GM19372 (cell line): ENCODE measurements around the gene KRT9.
"Not testable (repeated sequence)": the region's sequence is repeated elsewhere in the genome, so short reads cannot be mapped to it uniquely, and the experiment has no call there.

Experiments used
- ATAC-seq: cut with Tn5 transposase; IDR thresholded peaks from one replicate; pipeline ENCODE4 v1.9.1; 2021; ENCODE audit warnings: mild to moderate bottlenecking, low read depth, moderate library complexity; ENCODE audit not compliant: unreplicated experiment

KRT9 gene, protein sequence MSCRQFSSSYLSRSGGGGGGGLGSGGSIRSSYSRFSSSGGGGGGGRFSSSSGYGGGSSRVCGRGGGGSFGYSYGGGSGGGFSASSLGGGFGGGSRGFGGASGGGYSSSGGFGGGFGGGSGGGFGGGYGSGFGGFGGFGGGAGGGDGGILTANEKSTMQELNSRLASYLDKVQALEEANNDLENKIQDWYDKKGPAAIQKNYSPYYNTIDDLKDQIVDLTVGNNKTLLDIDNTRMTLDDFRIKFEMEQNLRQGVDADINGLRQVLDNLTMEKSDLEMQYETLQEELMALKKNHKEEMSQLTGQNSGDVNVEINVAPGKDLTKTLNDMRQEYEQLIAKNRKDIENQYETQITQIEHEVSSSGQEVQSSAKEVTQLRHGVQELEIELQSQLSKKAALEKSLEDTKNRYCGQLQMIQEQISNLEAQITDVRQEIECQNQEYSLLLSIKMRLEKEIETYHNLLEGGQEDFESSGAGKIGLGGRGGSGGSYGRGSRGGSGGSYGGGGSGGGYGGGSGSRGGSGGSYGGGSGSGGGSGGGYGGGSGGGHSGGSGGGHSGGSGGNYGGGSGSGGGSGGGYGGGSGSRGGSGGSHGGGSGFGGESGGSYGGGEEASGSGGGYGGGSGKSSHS

DNA sequence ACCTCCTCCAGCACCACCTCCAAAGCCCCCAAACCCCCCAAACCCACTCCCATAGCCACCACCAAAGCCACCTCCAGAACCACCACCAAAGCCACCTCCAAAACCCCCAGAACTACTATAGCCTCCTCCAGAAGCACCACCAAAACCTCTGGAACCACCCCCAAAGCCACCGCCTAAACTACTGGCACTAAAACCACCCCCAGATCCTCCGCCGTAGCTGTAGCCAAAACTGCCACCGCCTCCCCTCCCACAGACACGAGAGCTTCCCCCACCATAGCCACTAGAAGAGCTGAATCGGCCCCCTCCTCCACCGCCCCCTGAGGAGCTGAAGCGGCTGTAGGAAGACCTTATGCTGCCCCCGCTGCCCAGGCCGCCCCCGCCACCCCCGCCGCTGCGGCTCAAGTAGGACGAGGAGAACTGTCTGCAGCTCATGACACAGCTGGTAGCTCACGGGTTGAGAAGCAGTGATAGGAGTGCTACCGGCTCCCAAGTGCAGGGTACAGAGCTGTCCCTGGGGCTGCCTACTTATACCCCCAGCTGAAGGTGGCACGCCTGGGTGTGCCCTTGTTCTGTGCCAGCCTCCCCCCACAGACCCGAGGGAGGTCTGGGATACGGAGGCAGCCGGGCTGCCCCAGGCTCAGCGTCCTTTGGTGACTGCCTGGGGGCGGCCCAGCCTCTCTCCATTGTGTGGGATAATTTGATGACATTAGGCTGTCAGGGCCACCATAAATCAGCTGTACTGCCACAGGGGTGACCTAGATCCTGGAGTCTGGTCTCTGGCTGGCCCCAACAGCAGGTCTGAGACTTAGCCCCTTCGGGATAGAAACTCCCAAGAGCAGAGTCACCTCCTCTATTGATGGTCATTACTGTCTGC lies at the start of gene KRT9:
Gene KRT9, minus strand, starts transcription at position 499 of the 874 bp plus-strand sequence. Its CDS starts 67 bp downstream, at position 432.
- ATAC-seq: no peak

DNA sequence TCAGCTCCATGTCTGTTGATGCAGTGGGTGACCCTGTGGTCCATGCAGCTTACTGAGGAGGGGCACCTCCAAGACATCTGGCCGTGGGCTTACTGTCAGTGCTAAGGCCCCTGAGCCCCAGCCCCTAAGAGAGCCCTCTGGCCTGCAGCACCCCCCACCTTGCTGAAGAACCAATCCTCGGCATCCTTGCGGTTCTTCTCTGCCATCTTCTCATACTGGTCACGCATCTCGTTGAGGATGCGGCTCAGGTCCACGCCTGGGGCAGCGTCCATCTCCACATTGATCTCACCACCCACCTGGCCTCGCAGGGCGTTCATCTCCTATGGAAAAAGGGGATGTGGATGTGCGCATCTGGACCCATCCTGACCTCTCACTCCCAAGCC lies 49.6 kb upstream of the KRT9 start:
- not testable (repeated sequence) for ATAC-seq

DNA sequence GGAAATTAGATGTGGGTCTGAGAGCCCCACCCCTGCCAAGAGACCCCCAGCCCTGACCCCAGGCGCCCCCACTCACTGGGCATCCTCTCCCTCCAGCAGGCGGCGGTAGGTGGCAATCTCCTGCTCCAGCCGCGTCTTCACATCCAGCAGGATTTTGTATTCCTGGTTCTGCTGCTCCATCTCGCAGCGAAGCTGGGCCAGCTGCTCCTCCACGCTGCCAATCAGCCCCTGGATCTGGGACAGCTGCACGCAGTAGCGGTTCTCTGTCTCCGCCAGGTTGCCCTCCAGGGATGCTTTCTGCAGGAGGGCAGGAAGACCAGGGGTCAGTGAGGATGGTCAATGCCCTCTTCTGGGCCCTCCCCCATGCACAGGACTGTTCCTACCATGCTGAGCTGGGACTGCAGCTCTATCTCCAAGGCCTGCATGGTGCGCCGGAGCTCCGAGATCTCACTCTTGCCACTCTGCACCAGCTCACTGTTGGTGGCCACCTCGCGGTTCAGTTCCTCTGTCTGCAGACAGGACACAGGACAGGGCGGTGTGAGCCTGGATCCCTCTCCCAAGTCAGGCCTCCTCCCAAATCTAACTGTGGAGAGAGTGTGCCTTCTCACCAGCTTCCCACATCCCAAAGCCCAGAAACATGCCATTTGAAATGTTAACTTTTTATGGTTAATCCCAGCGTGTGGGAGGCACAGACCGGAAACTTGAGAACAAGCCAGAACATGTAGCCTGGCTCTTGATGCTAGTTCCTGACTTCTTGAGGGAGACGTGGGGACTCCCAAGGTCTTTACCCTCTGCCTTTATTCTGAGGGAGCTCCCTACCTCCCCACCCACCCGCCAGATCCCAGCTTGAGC lies 49.0 kb upstream of the KRT9 start:
- ATAC-seq: no peak

DNA sequence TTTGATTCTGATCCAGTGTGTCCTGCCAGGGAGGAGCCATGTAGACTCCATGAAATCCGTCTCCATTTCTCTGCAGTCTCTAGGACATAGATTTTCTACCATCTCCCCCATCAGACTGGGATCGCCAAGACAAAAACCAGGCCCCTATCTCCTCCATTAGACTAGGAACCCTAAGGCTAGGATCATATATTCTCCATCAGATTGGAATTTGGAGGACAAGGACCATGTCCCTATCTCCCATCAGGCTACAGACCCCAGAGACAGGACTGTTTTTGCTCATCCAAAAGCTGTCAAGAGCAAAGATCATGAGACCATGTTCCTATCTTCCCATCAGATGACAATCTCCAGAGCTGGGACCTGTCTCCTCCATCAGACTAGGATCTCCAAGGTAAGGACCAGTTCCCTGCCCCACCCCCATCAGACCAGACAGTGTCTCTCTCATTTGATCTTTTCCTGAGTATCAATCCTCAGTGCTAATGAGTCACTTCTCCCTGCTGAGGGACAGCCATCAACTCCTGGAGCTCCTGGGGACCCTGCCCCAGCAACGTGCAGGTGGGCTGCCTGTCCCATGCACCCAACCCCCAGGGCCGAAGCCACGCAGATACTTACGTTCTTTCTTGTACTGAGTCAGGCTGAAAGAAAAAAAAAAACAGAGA lies 48.2 kb upstream of the KRT9 start:
- not testable (repeated sequence) for ATAC-seq

DNA sequence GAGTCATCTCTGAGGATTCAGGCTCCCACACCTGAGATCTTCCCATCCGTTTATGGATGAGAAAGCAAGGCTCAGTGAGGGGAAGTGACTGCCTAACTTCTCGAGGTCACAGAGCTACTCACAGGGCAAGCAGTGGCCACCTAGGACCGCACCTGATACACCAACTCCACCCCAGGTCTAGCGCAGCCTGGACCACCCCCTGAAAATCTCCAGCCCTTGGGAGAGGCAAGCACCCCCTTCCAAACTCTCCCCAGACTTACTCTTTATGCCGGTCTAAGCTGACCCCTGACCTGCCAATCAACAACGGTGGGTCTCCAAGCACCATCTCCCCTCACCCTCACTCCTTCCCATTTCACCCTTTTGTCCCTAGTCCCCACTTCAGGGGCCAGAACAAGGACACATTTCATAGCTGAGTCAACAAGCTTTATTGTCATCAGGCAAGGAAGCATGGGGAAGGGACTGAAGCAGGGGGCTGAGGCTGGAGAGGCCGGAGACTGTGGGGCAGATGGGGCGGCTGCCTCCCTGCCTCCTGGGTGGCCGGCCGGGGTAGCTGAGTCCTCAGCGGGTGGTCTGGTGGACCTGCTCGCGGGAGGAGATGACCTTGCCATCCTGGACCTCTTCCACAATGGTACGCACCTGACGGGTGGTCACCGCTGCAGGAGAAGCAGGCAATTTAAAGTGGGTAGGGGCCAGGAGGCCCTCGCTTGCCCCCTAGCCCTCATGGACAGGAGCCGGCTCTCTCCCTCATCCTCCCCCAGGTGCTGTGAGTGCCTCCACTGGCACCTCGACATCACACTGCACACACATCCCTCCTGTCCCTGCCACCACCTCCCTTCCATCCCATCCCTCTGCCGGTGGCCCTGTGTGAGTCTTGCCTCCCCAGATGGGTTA lies 47.4 kb upstream of the KRT9 start:
- ATAC-seq: no peak

DNA sequence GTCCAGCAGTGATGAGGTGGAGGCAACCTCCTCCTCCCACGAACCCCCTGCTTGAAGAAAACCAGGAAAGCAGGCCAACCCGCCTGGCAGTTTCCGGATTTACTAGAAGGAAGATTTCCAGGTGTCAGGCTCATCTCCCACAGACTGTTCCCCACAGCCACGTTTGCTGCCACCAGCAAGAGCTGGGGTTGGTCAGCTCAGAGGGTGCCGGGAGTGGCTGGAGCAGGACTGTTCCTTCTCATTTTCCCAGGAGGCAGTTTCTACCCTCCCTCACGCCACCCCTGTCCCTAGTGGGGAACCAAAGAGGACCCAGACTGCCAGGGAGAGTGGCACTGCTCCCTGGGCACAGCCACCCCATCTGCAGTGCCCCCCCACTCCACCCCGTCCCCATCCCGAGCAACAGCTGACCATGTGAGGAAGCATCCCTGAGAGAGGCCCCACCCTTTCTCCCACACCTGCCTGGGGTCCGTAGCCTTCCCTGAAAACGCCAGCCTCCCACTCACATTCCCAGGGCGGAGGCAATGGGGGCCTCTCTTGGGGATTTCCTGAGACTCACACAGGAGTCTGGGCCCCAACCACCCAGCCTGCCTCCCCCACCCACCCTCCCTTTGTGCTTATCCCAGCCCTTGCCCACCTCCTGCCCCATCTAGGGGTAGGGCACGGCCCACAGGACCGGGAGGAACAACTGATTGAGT lies 46.6 kb upstream of the KRT9 start:
- no peak for ATAC-seq

DNA sequence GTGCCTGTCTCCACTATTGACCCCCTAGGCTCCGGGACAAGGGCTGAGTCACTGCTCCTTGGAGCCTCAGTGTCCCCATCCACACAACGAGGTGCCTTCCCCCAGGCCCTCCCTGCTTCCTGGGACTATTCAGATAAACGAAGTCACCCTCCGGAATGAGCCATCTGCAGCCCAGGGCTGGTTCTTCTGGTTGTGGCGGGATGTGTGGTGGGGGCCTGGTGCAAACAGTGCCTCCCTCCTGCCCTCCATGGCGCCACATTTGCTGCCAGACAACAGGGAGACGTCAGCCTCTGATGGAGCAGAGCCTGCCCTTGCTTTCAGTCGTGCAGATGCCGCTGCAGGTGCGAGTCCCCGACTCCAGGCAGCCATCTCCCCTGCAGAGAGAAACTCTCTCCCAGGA lies 45.8 kb upstream of the KRT9 start:
- ATAC-seq: no peak

DNA sequence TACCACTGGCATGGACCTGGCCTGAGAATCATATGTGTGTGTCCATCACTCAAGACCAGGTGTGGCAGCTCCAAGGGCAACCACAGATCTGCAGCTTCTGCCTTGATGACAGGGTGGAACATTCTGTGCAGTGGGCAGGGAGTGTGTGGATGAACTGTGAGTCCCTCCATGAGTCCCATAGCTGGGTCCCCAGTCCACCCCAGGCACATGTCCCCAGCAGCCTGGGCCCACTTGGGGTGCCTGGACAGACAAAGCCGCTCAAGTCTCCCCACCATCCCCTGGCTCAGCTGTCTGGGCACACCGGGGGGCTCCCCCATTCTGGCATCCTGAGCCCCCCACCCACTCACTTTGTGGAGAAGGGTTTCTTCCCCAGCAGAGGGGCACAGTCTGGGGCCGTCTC lies 45.3 kb upstream of the KRT9 start:
- no peak for ATAC-seq

DNA sequence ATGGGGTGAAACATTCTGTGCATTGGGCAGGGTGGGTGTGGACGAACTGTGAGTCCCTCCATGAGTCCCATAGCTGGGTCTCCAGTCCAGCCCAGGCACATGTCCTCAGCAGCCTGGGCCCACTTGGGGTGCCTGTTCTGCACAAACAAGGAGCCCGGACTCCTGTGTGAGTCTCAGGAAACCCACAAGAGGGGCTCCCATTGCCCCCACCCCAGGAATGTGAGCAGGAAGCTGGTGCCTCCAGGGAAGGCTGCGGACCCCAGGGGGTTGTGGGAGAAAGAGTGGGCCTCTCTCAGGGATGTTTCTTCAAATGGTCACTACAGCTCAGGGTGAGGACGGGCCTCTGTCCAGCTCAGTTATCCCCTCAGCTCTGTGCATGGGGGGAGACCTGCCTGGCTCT lies 44.6 kb upstream of the KRT9 start:
- ATAC-seq: not testable (repeated sequence)

DNA sequence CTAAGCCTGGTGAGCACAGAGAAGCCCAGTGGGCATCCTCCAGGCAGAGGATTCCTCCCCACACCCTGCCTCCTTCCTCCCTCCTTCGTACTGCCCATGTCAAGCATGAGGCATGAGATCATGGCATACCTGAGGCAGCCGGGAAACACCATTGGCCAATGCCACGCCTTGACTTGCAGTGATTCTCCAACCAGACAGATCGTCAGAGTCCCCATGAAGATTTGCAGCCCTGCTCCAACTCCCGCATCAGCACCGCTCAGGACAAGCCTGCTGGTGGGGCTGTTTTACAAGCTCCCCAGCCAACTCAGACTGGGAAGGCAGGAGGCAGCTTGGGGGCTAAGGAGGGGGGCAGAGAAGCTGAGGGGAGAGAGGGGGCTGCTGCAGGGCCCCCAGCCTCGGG lies 43.6 kb upstream of the KRT9 start:
- ATAC-seq: no peak

DNA sequence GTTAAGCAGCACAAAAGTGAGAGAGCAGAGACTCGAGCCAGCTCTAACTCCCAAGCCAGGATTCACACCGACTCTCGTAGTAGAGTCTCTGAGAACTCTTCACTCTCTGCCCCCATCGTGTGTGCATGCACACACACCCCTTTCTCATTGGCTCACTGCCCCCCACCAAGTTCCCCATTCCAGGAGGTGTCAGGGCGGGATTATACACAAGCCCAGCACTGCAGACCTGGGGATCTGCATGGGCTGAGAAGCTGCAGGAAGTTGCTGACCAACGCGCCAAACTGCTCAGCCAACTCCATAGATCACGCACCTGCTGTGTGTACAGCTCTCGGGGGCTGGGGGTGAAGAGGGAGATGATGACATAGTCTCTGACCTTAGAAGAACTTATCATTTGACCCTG lies 42.9 kb upstream of the KRT9 start:
- ATAC-seq: not testable (repeated sequence)

DNA sequence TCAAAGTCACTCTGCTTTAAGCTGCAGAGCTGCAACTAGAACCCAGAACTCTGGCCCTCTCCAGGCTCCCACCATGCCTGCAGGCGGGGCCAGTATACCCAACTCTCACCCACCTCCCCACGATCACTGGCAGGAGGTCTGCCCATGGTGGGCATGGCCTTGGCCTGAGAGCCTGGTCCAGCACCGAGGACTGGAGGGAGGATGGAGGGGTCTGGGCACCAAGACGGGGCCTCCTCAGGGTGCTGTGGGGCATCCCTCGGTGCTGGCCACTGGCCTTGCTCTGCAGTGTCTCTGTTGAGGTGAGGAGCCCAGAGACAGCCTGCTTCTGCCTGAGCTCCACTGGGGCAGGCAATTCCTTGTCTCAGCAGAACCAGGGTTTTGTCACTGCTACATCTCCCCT lies 42.2 kb upstream of the KRT9 start:
- no peak for ATAC-seq

DNA sequence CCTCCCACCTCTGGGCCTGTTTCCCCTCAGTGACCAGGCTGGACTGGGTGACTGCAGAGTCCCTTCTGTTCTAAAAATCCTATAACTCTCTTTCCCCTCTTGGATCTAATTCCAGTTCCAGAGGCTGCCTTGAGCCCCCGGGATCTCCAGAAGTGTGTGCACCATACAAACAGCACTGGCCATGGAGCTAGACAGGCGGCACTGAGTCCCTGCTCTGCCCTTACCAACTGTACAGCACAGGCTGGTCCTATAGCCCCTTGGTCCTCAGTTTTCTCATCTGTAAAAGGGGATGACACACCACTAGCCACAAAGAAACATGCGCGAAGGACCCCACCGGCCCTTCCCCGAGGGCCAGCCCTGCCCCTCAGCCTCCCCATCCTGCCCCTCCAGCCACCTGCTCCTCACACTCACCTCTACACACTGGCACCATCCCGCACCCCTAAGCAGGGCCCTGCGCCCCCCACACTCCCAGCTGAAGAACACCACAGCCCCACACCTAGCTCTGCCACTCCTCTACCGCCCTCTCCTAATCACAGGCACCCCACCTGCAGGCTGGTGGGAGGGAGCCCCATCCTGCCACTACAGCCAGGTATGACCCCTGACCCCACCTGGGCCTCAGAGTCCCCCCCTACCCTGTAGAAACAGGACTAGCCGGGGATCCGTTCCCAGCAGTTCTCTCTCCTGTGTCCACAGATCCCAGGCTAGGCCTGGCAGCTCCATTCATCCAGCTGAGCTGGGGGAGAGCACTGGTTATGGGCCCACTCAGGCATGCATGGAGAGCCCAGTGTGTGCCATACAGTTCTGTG lies 41.6 kb upstream of the KRT9 start:
- no peak for ATAC-seq

DNA sequence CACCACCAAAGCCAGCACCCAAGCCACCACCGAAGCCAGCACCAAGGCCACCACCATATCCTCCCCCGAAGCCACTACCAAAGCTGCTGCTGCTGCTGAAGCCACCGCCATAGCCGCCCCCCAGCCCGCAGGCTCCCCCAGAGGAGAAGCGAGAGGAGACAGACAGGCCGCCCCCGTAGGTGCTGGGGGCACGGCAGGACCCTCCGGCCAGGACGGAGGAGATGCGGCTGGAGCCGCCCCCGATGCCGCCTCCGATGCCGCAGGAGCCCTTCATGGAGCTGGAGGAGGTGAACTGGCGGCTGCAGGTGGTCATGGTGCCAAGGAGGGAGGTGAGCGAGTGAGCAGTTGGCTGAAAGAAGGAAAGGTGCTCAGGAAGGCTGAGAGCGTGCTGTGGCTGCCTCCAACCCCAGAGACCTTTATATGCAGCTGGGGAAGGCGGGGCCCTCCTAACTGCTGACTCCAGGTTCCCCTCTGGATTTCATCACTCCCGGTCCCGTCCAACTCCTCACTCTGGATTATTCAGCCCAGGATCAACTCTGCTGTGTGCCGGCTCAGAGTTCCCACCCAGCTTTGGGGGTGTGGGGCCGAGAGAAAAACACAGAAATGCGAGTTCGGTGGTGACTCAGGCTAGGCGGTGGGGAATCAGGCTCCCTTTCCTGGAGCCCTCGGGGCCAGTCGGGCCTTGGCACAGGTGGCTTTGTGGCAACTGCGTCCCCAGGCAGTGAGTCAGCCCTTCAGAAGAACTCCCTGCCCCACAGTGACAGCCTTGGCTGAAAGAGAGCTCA lies 40.7 kb upstream of the KRT9 start, which contains the start of gene KRT16:
Gene KRT16, minus strand, starts transcription at position 392 of the 785 bp plus-strand sequence. Its CDS starts 79 bp downstream, at position 313.
- ATAC-seq: not testable (repeated sequence)

DNA sequence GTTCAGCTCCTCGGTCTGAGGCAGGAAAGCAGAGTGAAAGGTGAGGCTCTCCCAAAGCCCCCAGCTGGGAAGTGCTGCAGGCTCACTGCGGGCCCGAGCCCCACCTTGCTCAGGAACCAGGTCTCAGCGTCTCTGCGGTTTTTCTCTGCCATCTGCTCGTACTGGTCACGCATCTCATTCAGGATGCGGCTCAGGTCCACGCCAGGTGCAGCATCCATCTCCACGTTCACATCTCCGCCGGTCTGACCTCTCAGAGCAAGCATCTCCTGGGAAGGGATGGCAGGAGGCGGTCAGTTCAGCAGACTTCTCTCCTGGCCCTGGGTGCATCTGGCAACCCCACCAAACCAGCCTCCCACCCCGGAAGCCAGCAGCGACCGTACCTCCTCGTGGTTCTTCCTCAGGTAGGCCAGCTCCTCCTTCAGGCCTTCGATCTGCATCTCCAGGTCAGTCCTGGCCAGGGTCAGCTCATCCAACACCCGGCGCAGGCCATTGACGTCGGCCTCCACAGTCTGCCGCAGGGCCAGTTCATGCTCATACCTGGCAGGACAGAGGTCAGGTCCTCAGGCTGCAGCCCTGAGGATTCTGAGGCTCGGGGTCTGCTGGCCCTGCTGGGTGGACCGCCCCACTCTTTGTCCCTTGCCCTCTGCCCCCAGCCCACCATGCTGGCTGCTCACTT lies 39.2 kb upstream of the KRT9 start:
- no peak for ATAC-seq

DNA sequence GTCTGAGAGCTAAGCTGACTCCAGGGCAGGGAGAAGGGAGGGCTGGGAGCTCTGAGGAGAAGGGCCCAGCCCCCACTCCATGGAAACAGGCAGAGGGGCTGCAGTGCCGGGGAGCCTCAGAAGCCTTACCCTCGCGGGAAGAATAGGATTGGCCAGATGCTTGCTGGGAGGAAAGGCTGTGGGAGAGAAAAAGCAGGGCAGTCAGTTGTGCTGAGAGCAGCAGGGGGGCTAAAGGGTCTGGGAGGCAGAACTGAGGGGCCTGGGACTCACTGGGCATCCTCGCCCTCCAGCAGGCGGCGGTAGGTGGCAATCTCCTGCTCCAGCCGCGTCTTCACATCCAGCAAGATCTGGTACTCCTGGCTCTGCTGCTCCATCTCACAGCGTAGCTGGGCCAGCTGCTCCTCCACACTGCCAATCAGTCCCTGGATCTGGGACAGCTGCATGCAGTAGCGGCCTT lies 38.2 kb upstream of the KRT9 start:
- ATAC-seq: not testable (repeated sequence)
